DND-41 (cell line): ENCODE data around the gene TECPR2.

Source experiments
- CTCF ChIP-seq: IDR thresholded peaks from 2 replicates; pipeline ENCODE4 v1.5.1; 2012; ENCODE audit warnings: borderline replicate concordance, low read length, moderate library complexity, mild to moderate bottlenecking; ENCODE audit not compliant: poor library complexity, severe bottlenecking; ENCODE audit errors: extremely low read depth
- EZH2 ChIP-seq: IDR thresholded peaks from 3 replicates; pipeline ENCODE4 v1.6.1; 2012; ENCODE audit warnings: borderline replicate concordance, low read depth, mild to moderate bottlenecking, moderate library complexity, low read length, inconsistent platforms; ENCODE audit not compliant: severe bottlenecking

- TF ChIP-seq CTCF (no peak), EZH2 (no peak)
Measured at GRCh38 chr14:102462391-102462790, 99.7 kb downstream of the TECPR2 start.
